GM12878 (cell line): ENCODE measurements around the gene CENPC. TPM values are rescaled to one million over a fixed set of nuclear protein-coding genes. Genes with fewer than 3 reads are reported as not detected.

Source experiments
- ATAC-seq: fragments of 200-7000 bp; cut with Tn5 transposase; 3 replicates; pipeline ENCODE4 v1.9.1; 2020; ENCODE audit warnings: mild to moderate bottlenecking, moderate library complexity
- BruUV-seq: library from RNA; stranded (reverse); fragments of 400-500 nt; replicated peaks from 2 replicates; lab custom pipeline; 2021; lab: Mats Ljungman, UMichigan
- CTCF ChIA-PET: fragments of 300-600 bp; sonication (Branson Sonifier 250); formaldehyde crosslinking; extraction: SDS; loops from one replicate; lab custom pipeline; 2021; ENCODE audit warnings: inconsistent platforms; lab: Yijun Ruan, JAX
- POLR2A ChIA-PET: fragments of 350-600 bp; formaldehyde crosslinking; extraction: SDS; loops from one replicate; lab custom pipeline; 2021; ENCODE audit warnings: inconsistent platforms; lab: Charles Lee
- RAD21 ChIA-PET: fragments of 300-600 bp; sonication (Branson Sonifier 250); formaldehyde crosslinking; loops from one replicate; lab custom pipeline; 2023; ENCODE audit warnings: antibody characterized with exemption; ENCODE audit not compliant: unreplicated experiment; lab: Charles Lee
- SMC1A ChIA-PET: fragments of 300-600 bp; sonication (Branson Sonifier 250); formaldehyde crosslinking; loops from one replicate; lab custom pipeline; 2023; ENCODE audit not compliant: unreplicated experiment, uncharacterized antibody; lab: Charles Lee
- DNase-seq: peaks from one replicate; pipeline ENCODE4 v3.0.0-alpha.2; 2011; ENCODE audit warnings: low read depth, low spot score
- FAIRE-seq: peaks from 3 replicates; lab custom pipeline; 2011; peaks lifted over from hg19 to GRCh38; lab: Jason Lieb, UNC
- H2AFZ ChIP-seq: 2 replicates; pipeline ENCODE4 v1.6.0; 2011; ENCODE audit warnings: low read depth, low read length, control low read depth; ENCODE audit not compliant: control insufficient read depth
- H3K27ac ChIP-seq: 2 replicates; pipeline ENCODE4 v1.5.1; 2011; ENCODE audit warnings: control low read depth; ENCODE audit not compliant: control insufficient read depth, insufficient read depth
- H3K27me3 ChIP-seq, 2 experiments: replicated peaks in 1 of 2; 2 replicates each; pipeline versions ENCODE4 v1.6.0 to v1.6.1; 2011; ENCODE audit warnings: low read length in 1 of 2; ENCODE audit not compliant: control insufficient read depth in 2 of 2, insufficient read depth in 2 of 2
- H3K36me3 ChIP-seq, 2 experiments: 2 replicates each; pipeline ENCODE4 v1.5.1; 2011; ENCODE audit warnings: low read length in 1 of 2; ENCODE audit not compliant: control insufficient read depth in 2 of 2, insufficient read depth in 2 of 2
- H3K4me1 ChIP-seq: 2 replicates; pipeline ENCODE4 v1.6.1; 2011; ENCODE audit warnings: mild to moderate bottlenecking, low read length, moderate library complexity, mixed read lengths; ENCODE audit not compliant: control insufficient read depth, insufficient read depth
- H3K4me2 ChIP-seq: 2 replicates; pipeline ENCODE4 v1.6.0; 2011; ENCODE audit warnings: control low read depth; ENCODE audit not compliant: control insufficient read depth, insufficient read depth
- H3K4me3 ChIP-seq: fragments of 200-600 bp; sonication (generic); 2 replicates; pipeline ENCODE4 v1.5.1; 2016
- H3K79me2 ChIP-seq: 2 replicates; pipeline ENCODE4 v1.6.0; 2011; ENCODE audit warnings: low read length; ENCODE audit not compliant: control insufficient read depth, insufficient read depth
- H3K9ac ChIP-seq: 2 replicates; pipeline ENCODE4 v1.8.0; 2011; ENCODE audit warnings: low read length, control low read depth, mixed read lengths; ENCODE audit not compliant: control insufficient read depth, insufficient read depth
- H3K9me3 ChIP-seq: replicated peaks from 3 replicates; pipeline ENCODE4 v1.5.1; 2011; ENCODE audit warnings: mild to moderate bottlenecking, low read length; ENCODE audit not compliant: control insufficient read depth, insufficient read depth
- H4K20me1 ChIP-seq: 2 replicates; pipeline ENCODE4 v1.6.0; 2011; ENCODE audit not compliant: control insufficient read depth, insufficient read depth
- BCL3 ChIP-seq: IDR thresholded peaks from 2 replicates; pipeline ENCODE4 v1.6.1; 2011; ENCODE audit warnings: borderline replicate concordance, low read depth, mild to moderate bottlenecking, moderate library complexity, low read length; ENCODE audit not compliant: insufficient read depth, poor library complexity, severe bottlenecking
- EED ChIP-seq: sonication (generic); IDR thresholded peaks from 2 replicates; pipeline ENCODE4 v1.6.1; 2016; ENCODE audit warnings: antibody characterized with exemption, low read depth
- ZNF24 ChIP-seq: fragments of 450-650 bp; IDR thresholded peaks from 2 replicates; pipeline ENCODE4 v1.6.1; 2017; ENCODE audit warnings: antibody characterized with exemption, mild to moderate bottlenecking
- WGBS: methylation state at CpG from one replicate; pipeline ENCODE4 v1.1.6; 2016; ENCODE audit warnings: low lambda C conversion rate; ENCODE audit not compliant: insufficient replicate concordance, insufficient coverage; ENCODE audit errors: missing lambda C conversion rate; 5-methylcytosine and 5-hydroxymethylcytosine counted together
- in situ Hi-C: fragments of 300-500 bp; cut with MboI; formaldehyde crosslinking; loops from 9 replicates; pipeline ENCODE4 v1.14.3; 2018; ENCODE audit warnings: mixed read lengths
- intact Hi-C: fragments of 100-400 bp; cut with micrococcal nuclease; formaldehyde crosslinking; loops from one replicate; pipeline ENCODE4 v1.14.2; 2022; ENCODE audit not compliant: unreplicated experiment
- polyA plus RNA-seq, 11 experiments: library from polyadenylated mRNA; depleted of rRNA in 4 of 11; unstranded in 6 of 11; stranded (reverse) in 5 of 11; fragments of >200 nt; fragmentation: Nextera tagmentation in 4 of 11; fragmentation: Illumina TruSeq in 1 of 11; extraction: Ambion mirVana in 4 of 11; extraction: Trizol in 1 of 11; gene quantifications; 1 replicate in 1 of 11; 2 replicates in 10 of 11; pipeline versions ENCODE4 v1.2.1 to v1.2.3, GENCODE V29; 2011 to 2016; ENCODE audit warnings: inconsistent platforms in 2 of 11, missing spikeins in 2 of 11, low read depth in 1 of 11
- total RNA-seq, 4 experiments: library from RNA; depleted of rRNA in 3 of 4; stranded (reverse); fragments of >200 nt in 3 of 4; fragmentation: Illumina TruSeq in 1 of 4; extraction: Trizol in 1 of 4; gene quantifications; 2 replicates each; pipeline versions ENCODE4 v1.2.1 to v1.2.3, GENCODE V29; 2013 to 2021

CENPC gene
- total and polyA plus RNA-seq, 10 of the 15 experiments (the other 5 are each of a cell fraction or from before 2014, with no cell fraction given): 13.1 to 34.9 (median 20.3) TPM

- in situ Hi-C loops: no loop called here
These were observed 5.6 kb upstream of the CENPC start for GRCh38 chr4:67550857-67551256.

More at GRCh38 chr4:67550857-67551256, 5.6 kb upstream of the CENPC start:
- DNase-seq (no peak), FAIRE-seq (peak; percentile 88), ATAC-seq (peak; percentile 14; the same call in 1 of the 3 replicates)
- 17% methylated on average over 3 of the region's 3 CpGs for WGBS
- CTCF ChIA-PET: interaction anchor here (0.6 to 7.3 kb wide), 15 partner anchors 8 to 681 kb away, joined by 3 to 60 read pairs (median 6); partner anchors contain the start of genes STAP1 and UBA6
- H3K4me2 ChIP-seq: peak overlapping the region; percentile 38
- RAD21 ChIA-PET: interaction anchor here (0.6 to 2.2 kb wide), 10 partner anchors 8 to 802 kb away, joined by 3 to 11 read pairs (median 4); partner anchors contain the start of genes STAP1 and UBA6
- intact Hi-C loops: no loop called here
- no peak overlapping the region for H3K4me3 ChIP-seq
- SMC1A ChIA-PET: interaction anchor here (0.6 to 6.7 kb wide), 15 partner anchors 8 to 625 kb away, joined by 3 to 33 read pairs (median 5); partner anchors contain the start of gene UBA6
- peaks cover 4% of the 10 kb centered on the region; the same call in 1 of the 2 replicates for H3K4me1 ChIP-seq
- peak overlapping the region; percentile 4; the same call in 1 of the 2 replicates for H3K27ac ChIP-seq
- TF ChIP-seq EED: 0 out of 2 replicates have a peak, but pooled peaks have one; percentile 16
- TF ChIP-seq ZNF24: no peak
- no peak for TF ChIP-seq BCL3
- no TSS peak for BruUV-seq
- no peaks in the 10 kb centered on the region for H3K36me3 ChIP-seq
- H3K9me3 ChIP-seq: no peaks in the 10 kb centered on the region
- H3K79me2 ChIP-seq: no peaks in the 10 kb centered on the region
- H3K9ac ChIP-seq: peak overlapping the region; percentile 15; the same call in 1 of the 2 replicates
- POLR2A ChIA-PET: interaction anchor here (0.6 to 1.8 kb wide), 6 partner anchors 26 to 201 kb away, joined by 3 to 6 read pairs (median 4); no protein-coding TSS in a partner anchor
- H2AFZ ChIP-seq: peak overlapping the region; percentile 61
- no peaks in the 10 kb centered on the region for H4K20me1 ChIP-seq
- no peaks in the 10 kb centered on the region for H3K27me3 ChIP-seq
